GM21381 (cell line): ENCODE results near the gene ADK.
"Not testable (repeated sequence)": the region's sequence is repeated elsewhere in the genome, so short reads cannot be mapped to it uniquely, and the experiment has no call there.

Experiments
- ATAC-seq: cut with Tn5 transposase; IDR thresholded peaks from one replicate; pipeline ENCODE4 v1.9.1; 2021; ENCODE audit warnings: mild to moderate bottlenecking, moderate library complexity; ENCODE audit not compliant: unreplicated experiment

The ADK gene

GRCh38 chr10:74178042-74178791, 27.2 kb downstream of the ADK start:
- no peak for ATAC-seq

- no peak for ATAC-seq
Measured at GRCh38 chr10:74179111-74179710, 28.2 kb downstream of the ADK start.

- no peak for ATAC-seq
Measured at GRCh38 chr10:74186678-74187077, 35.7 kb downstream of the ADK start.

GRCh38 chr10:74187237-74187636, 36.2 kb downstream of the ADK start:
- ATAC-seq = no peak

- not testable (repeated sequence) for ATAC-seq
Measured at GRCh38 chr10:74188617-74189016, 37.6 kb downstream of the ADK start.

- ATAC-seq = peak; percentile 72
Measured at GRCh38 chr10:74189999-74190421, 39.0 kb downstream of the ADK start.

- no peak for ATAC-seq
Measured at GRCh38 chr10:74190494-74190893, 39.5 kb downstream of the ADK start.

GRCh38 chr10:74194545-74194944, 43.5 kb downstream of the ADK start:
- ATAC-seq = no peak

- no peak for ATAC-seq
Measured at GRCh38 chr10:74194999-74195398, 44.0 kb downstream of the ADK start.

- ATAC-seq = no peak
Measured at GRCh38 chr10:74199315-74199714, 48.3 kb downstream of the ADK start.

GRCh38 chr10:74202356-74202755, 51.3 kb downstream of the ADK start:
- ATAC-seq = no peak

GRCh38 chr10:74206746-74207145, 55.7 kb downstream of the ADK start:
- no peak for ATAC-seq

GRCh38 chr10:74207691-74208480, 56.9 kb downstream of the ADK start:
- ATAC-seq = no peak

- ATAC-seq = no peak
Measured at GRCh38 chr10:74208997-74209396, 58.0 kb downstream of the ADK start.

- no peak for ATAC-seq
Measured at GRCh38 chr10:74213019-74213418, 62.0 kb downstream of the ADK start.

- ATAC-seq = no peak
Measured at GRCh38 chr10:74213571-74214162, 62.6 kb downstream of the ADK start.

- ATAC-seq = not testable (repeated sequence)
Measured at GRCh38 chr10:74217110-74217509, 66.1 kb downstream of the ADK start.

GRCh38 chr10:74222467-74222866, 71.4 kb downstream of the ADK start:
- not testable (repeated sequence) for ATAC-seq

GRCh38 chr10:74223755-74224529, 72.9 kb downstream of the ADK start:
- ATAC-seq = no peak

GRCh38 chr10:74227697-74228424, 76.8 kb downstream of the ADK start:
- ATAC-seq = no peak
